ENCODE measurements around the gene MYH3.

GRCh38 chr17:10613775-10614513, 43.2 kb downstream of the MYH3 start:
- TF ChIP-seq POLR2A (IDR thresholded peaks at IDR 0.05; ENCODE audit: low read depth, low read length) (no peak), POLR2AphosphoS2 (IDR thresholded peaks at IDR 0.05; ENCODE audit: low read depth, low read length) (no peak)
- TF ChIP-seq, protein P1, sequence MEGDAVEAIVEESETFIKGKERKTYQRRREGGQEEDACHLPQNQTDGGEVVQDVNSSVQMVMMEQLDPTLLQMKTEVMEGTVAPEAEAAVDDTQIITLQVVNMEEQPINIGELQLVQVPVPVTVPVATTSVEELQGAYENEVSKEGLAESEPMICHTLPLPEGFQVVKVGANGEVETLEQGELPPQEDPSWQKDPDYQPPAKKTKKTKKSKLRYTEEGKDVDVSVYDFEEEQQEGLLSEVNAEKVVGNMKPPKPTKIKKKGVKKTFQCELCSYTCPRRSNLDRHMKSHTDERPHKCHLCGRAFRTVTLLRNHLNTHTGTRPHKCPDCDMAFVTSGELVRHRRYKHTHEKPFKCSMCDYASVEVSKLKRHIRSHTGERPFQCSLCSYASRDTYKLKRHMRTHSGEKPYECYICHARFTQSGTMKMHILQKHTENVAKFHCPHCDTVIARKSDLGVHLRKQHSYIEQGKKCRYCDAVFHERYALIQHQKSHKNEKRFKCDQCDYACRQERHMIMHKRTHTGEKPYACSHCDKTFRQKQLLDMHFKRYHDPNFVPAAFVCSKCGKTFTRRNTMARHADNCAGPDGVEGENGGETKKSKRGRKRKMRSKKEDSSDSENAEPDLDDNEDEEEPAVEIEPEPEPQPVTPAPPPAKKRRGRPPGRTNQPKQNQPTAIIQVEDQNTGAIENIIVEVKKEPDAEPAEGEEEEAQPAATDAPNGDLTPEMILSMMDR (IDR thresholded peaks at IDR 0.05 in 2 of 3, conservative IDR thresholded peaks at IDR 0.05 in 1 of 3; ENCODE audit: control insufficient read depth in 2 of 3, extremely low read depth in 1 of 3, insufficient read depth in 1 of 3, low read depth in 3 of 3, low read length in 3 of 3): no peak

Measured in GM12878 (cell line).